ENCODE results near the gene NTM.

The NTM gene

DNA sequence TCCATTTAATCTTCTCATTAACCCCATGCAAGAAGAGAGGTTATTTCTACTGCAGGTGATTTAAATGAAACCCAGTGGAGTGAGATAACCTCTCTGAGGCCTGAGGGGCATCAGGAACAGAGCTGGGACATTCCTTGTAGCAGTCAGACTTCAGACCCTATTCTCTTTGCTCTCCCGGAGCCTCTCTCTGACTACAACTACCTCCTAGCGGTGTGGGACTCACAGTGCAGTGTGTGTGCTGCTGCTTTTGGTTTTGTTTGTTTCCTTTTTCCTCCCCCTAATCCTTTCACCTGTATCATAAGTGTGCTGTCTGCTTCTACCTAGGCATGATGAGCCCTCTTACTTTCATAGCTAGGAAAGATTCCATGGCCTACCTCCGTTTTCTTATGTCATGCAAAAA is 769.6 kb downstream of the NTM start (continued):
- no peak for TF ChIP-seq ZNF23 (tag by site-specific recombination; IDR thresholded peaks at IDR 0.05; ENCODE audit: borderline replicate concordance)

DNA sequence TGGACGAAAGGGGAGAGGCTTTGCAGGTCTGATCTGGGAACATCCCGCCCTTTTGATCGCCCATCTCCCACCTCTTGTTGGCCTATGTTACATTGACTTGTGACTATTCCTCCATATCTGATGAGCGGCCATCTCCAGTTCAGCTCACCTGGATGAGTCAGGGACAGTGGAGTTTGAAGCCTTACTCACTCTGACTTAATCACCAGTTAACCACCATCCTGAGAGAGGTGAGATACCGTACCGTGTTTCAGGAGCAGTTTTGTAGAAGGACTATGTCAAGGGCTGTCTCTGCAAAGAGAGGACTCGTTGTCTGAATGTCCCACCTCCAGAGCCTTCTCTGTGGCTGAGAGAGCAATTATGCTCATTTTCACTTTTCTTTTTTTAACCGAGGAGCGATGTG is 771.7 kb downstream of the NTM start:
- POLR2A ChIA-PET, result no interaction called here
- TF ChIP-seq ZNF132 (tag by site-specific recombination; IDR thresholded peaks at IDR 0.05; ENCODE audit: borderline replicate concordance) (no peak), MZF1 (tag by site-specific recombination; IDR thresholded peaks at IDR 0.05; ENCODE audit: borderline replicate concordance) (no peak), ZNF776 (tag by site-specific recombination; IDR thresholded peaks at IDR 0.05; ENCODE audit: borderline replicate concordance) (no peak), ZNF423 (tag by site-specific recombination; IDR thresholded peaks at IDR 0.05) (no peak), SCRT1 (tag by site-specific recombination; IDR thresholded peaks at IDR 0.05; ENCODE audit: borderline replicate concordance) (no peak), ZNF701 (tag by site-specific recombination; IDR thresholded peaks at IDR 0.05) (no peak), ZNF426 (tag by site-specific recombination; IDR thresholded peaks at IDR 0.05) (no peak), ZNF114 (tag by site-specific recombination; IDR thresholded peaks at IDR 0.05) (no peak), ZNF211 (tag by site-specific recombination; IDR thresholded peaks at IDR 0.05; ENCODE audit: low read depth) (no peak), ZNF184 (tag by site-specific recombination; IDR thresholded peaks at IDR 0.05) (no peak), ZNF558 (tag by site-specific recombination; IDR thresholded peaks at IDR 0.05) (no peak), ZNF610 (tag by site-specific recombination; IDR thresholded peaks at IDR 0.05; ENCODE audit: borderline replicate concordance) (no peak), ZFP3 (tag by site-specific recombination; IDR thresholded peaks at IDR 0.05; ENCODE audit: low read depth) (no peak)
- TF ChIP-seq, protein P1, sequence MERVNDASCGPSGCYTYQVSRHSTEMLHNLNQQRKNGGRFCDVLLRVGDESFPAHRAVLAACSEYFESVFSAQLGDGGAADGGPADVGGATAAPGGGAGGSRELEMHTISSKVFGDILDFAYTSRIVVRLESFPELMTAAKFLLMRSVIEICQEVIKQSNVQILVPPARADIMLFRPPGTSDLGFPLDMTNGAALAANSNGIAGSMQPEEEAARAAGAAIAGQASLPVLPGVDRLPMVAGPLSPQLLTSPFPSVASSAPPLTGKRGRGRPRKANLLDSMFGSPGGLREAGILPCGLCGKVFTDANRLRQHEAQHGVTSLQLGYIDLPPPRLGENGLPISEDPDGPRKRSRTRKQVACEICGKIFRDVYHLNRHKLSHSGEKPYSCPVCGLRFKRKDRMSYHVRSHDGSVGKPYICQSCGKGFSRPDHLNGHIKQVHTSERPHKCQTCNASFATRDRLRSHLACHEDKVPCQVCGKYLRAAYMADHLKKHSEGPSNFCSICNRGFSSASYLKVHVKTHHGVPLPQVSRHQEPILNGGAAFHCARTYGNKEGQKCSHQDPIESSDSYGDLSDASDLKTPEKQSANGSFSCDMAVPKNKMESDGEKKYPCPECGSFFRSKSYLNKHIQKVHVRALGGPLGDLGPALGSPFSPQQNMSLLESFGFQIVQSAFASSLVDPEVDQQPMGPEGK (tag by site-specific recombination; IDR thresholded peaks at IDR 0.05), result no peak
- TF ChIP-seq, protein P2, sequence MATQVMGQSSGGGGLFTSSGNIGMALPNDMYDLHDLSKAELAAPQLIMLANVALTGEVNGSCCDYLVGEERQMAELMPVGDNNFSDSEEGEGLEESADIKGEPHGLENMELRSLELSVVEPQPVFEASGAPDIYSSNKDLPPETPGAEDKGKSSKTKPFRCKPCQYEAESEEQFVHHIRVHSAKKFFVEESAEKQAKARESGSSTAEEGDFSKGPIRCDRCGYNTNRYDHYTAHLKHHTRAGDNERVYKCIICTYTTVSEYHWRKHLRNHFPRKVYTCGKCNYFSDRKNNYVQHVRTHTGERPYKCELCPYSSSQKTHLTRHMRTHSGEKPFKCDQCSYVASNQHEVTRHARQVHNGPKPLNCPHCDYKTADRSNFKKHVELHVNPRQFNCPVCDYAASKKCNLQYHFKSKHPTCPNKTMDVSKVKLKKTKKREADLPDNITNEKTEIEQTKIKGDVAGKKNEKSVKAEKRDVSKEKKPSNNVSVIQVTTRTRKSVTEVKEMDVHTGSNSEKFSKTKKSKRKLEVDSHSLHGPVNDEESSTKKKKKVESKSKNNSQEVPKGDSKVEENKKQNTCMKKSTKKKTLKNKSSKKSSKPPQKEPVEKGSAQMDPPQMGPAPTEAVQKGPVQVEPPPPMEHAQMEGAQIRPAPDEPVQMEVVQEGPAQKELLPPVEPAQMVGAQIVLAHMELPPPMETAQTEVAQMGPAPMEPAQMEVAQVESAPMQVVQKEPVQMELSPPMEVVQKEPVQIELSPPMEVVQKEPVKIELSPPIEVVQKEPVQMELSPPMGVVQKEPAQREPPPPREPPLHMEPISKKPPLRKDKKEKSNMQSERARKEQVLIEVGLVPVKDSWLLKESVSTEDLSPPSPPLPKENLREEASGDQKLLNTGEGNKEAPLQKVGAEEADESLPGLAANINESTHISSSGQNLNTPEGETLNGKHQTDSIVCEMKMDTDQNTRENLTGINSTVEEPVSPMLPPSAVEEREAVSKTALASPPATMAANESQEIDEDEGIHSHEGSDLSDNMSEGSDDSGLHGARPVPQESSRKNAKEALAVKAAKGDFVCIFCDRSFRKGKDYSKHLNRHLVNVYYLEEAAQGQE (tag by site-specific recombination; IDR thresholded peaks at IDR 0.05), result no peak
- TF ChIP-seq, protein P3, sequence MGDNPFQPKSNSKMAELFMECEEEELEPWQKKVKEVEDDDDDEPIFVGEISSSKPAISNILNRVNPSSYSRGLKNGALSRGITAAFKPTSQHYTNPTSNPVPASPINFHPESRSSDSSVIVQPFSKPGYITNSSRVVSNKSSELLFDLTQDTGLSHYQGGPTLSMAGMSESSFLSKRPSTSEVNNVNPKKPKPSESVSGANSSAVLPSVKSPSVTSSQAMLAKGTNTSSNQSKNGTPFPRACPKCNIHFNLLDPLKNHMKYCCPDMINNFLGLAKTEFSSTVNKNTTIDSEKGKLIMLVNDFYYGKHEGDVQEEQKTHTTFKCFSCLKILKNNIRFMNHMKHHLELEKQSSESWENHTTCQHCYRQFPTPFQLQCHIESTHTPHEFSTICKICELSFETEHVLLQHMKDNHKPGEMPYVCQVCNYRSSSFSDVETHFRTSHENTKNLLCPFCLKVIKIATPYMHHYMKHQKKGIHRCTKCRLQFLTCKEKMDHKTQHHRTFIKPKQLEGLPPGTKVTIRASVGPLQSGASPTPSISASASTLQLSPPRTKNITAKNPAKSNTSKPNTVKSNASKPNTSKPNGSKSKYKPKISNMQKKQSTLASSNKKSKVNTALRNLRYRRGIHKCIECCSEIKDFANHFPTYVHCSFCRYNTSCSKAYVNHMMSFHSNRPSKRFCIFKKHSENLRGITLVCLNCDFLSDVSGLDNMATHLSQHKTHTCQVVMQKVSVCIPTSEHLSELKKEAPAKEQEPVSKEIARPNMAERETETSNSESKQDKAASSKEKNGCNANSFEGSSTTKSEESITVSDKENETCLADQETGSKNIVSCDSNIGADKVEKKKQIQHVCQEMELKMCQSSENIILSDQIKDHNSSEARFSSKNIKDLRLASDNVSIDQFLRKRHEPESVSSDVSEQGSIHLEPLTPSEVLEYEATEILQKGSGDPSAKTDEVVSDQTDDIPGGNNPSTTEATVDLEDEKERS (tag by site-specific recombination; IDR thresholded peaks at IDR 0.05), result no peak
- TF ChIP-seq, protein P4, sequence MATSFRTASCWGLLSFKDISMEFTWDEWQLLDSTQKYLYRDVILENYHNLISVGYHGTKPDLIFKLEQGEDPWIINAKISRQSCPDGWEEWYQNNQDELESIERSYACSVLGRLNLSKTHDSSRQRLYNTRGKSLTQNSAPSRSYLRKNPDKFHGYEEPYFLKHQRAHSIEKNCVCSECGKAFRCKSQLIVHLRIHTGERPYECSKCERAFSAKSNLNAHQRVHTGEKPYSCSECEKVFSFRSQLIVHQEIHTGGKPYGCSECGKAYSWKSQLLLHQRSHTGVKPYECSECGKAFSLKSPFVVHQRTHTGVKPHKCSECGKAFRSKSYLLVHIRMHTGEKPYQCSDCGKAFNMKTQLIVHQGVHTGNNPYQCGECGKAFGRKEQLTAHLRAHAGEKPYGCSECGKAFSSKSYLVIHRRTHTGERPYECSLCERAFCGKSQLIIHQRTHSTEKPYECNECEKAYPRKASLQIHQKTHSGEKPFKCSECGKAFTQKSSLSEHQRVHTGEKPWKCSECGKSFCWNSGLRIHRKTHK (tag by site-specific recombination; IDR thresholded peaks at IDR 0.05), result no peak
- Histone ChIP-seq H3K36me3 (ENCODE audit: control insufficient read depth in 2 of 2, insufficient read depth in 1 of 2, low read length in 2 of 2) (no peaks in the 10 kb centered on the region), H3K27ac (ENCODE audit: extremely low read depth, low read depth, low read length) (no peak overlapping the region), H3K9me3 (ENCODE audit: control insufficient read depth, insufficient read depth, low read depth, low read length) (no peaks in the 10 kb centered on the region), H3K4me1 (ENCODE audit: control insufficient read depth, insufficient read depth, low read length) (no peaks in the 10 kb centered on the region), H3K4me3 (ENCODE audit: low read depth, low read length) (no peak overlapping the region)
- CTCF ChIA-PET, result no interaction called here

Data from HEK293 (cell line).